Endodermal cell (in vitro differentiated cells): ENCODE measurements around the gene DYNLL1. TPM values are rescaled to one million over a fixed set of nuclear protein-coding genes. Genes with fewer than 3 reads are reported as not detected.

Source experiments
- DNase-seq: peaks from one replicate; pipeline ENCODE4 v3.0.0-alpha.2; 2017
- H3K27ac ChIP-seq: 2 replicates; pipeline ENCODE4 v1.5.1; 2013; ENCODE audit warnings: mild to moderate bottlenecking, low read depth, low read length, moderate library complexity
- H3K27me3 ChIP-seq: 2 replicates; pipeline ENCODE4 v1.6.1; 2013; ENCODE audit warnings: mild to moderate bottlenecking, low read length, moderate library complexity; ENCODE audit not compliant: insufficient read depth, control insufficient read depth, poor library complexity, severe bottlenecking
- H3K36me3 ChIP-seq: 2 replicates; pipeline ENCODE4 v1.7.0; 2013; ENCODE audit warnings: mild to moderate bottlenecking, low read length, moderate library complexity; ENCODE audit not compliant: control insufficient read depth, insufficient read depth
- H3K4me1 ChIP-seq: one replicate; pipeline ENCODE4 v1.7.0; 2013; ENCODE audit warnings: low read length; ENCODE audit not compliant: control insufficient read depth, insufficient read depth
- H3K4me3 ChIP-seq: 2 replicates; pipeline ENCODE4 v1.5.1; 2013; ENCODE audit warnings: mild to moderate bottlenecking, low read length, moderate library complexity
- H3K9ac ChIP-seq: 2 replicates; pipeline ENCODE4 v1.6.1; 2013; ENCODE audit warnings: mild to moderate bottlenecking, low read length, moderate library complexity; ENCODE audit not compliant: poor library complexity, severe bottlenecking; ENCODE audit errors: extremely low read depth
- H3K9me3 ChIP-seq: 2 replicates; pipeline ENCODE4 v1.6.1; 2013; ENCODE audit warnings: mild to moderate bottlenecking, low read length, moderate library complexity; ENCODE audit not compliant: control insufficient read depth
- H3K27ac Mint-ChIP-seq: 2 replicates; pipeline ENCODE4 v1.8.0; 2020; ENCODE audit warnings: mixed read lengths
- H3K27me3 Mint-ChIP-seq: 2 replicates; pipeline ENCODE4 v1.8.0; 2021; ENCODE audit warnings: mild to moderate bottlenecking, mixed read lengths; ENCODE audit not compliant: insufficient read depth
- H3K36me3 Mint-ChIP-seq: 2 replicates; pipeline ENCODE4 v1.8.0; 2020; ENCODE audit warnings: low read depth, mixed read lengths
- H3K4me1 Mint-ChIP-seq: 2 replicates; pipeline ENCODE4 v1.8.0; 2020; ENCODE audit warnings: mixed read lengths
- H3K4me3 Mint-ChIP-seq: 2 replicates; pipeline ENCODE4 v1.8.0; 2020; ENCODE audit warnings: mild to moderate bottlenecking, moderate library complexity, mixed read lengths
- H3K9me3 Mint-ChIP-seq: 2 replicates; pipeline ENCODE4 v1.8.0; 2020; ENCODE audit warnings: mild to moderate bottlenecking, mixed read lengths
- CTCF ChIP-seq: fragments of 200-600 bp; sonication (generic); conservative IDR thresholded peaks from 2 replicates; pipeline ENCODE4 v1.5.0; 2021; ENCODE audit warnings: antibody characterized with exemption, mild to moderate bottlenecking
- WGBS, 2 experiments: methylation state at CpG; one replicate each; pipeline versions ENCODE4 v1.1.5 to v1.1.7; 2013; ENCODE audit warnings: missing lambda C conversion rate in 2 of 2, mixed read lengths in 1 of 2; ENCODE audit not compliant: insufficient coverage in 1 of 2, insufficient read length in 1 of 2; 5-methylcytosine and 5-hydroxymethylcytosine counted together
- total RNA-seq, 2 donors: library from RNA; stranded (reverse); fragmentation: NEBNext Ultra II Directional in 1 of 2; extraction: Animal tissue kit (Norgen Biotek cat#: 25700) in 1 of 2; gene quantifications; 2 replicates in 1 of 2; 3 replicates in 1 of 2; pipeline ENCODE4 v1.2.1, GENCODE V29; 2021

DYNLL1 gene
- total RNA-seq, 2 donors from 2014 or later, result 326 to 424 TPM

GRCh38 chr12:120504587-120504986 lies 8.7 kb downstream of the DYNLL1 start:
- H3K27me3 Mint-ChIP-seq, result no peaks in the 10 kb centered on the region
- Histone ChIP-seq H3K27ac (no peak overlapping the region), H3K36me3 (peaks cover 51% of the 10 kb centered on the region), H3K4me3 (no peak overlapping the region), H3K4me1 (no peaks in the 10 kb centered on the region), H3K27me3 (no peaks in the 10 kb centered on the region), H3K9me3 (no peaks in the 10 kb centered on the region), H3K9ac (no peak overlapping the region)
- H3K9me3 Mint-ChIP-seq, result no peaks in the 10 kb centered on the region
- WGBS, 2 experiments, result 72 to 89% methylated on average over 3 to 4 of the region's 4 CpGs
- TF ChIP-seq CTCF, result no peak
- H3K27ac Mint-ChIP-seq, result no peak overlapping the region
- H3K4me1 Mint-ChIP-seq, result no peaks in the 10 kb centered on the region
- no peak for DNase-seq
- H3K4me3 Mint-ChIP-seq, result no peak overlapping the region
- peaks cover 53% of the 10 kb centered on the region for H3K36me3 Mint-ChIP-seq

- WGBS, 2 experiments, result 94 to 97% methylated on average over 8 of the region's 8 CpGs
- H3K27ac Mint-ChIP-seq, result no peak overlapping the region
- no peak for TF ChIP-seq CTCF
These were observed 12.6 kb downstream of the DYNLL1 start for GRCh38 chr12:120508537-120508936.

GRCh38 chr12:120514002-120514401 lies 18.1 kb downstream of the DYNLL1 start:
- no peak for TF ChIP-seq CTCF
- H3K36me3 Mint-ChIP-seq, result peaks cover 44% of the 10 kb centered on the region
- 92 to 94% methylated on average over 6 to 7 of the region's 7 CpGs for WGBS, 2 experiments

More at GRCh38 chr12:120508537-120508936, 12.6 kb downstream of the DYNLL1 start:
- peaks cover 43% of the 10 kb centered on the region for H3K36me3 Mint-ChIP-seq
- Histone ChIP-seq H3K9ac (no peak overlapping the region), H3K9me3 (no peaks in the 10 kb centered on the region), H3K27ac (no peak overlapping the region), H3K27me3 (no peaks in the 10 kb centered on the region), H3K36me3 (peaks cover 41% of the 10 kb centered on the region), H3K4me3 (no peak overlapping the region), H3K4me1 (no peaks in the 10 kb centered on the region)
- H3K27me3 Mint-ChIP-seq, result no peaks in the 10 kb centered on the region
- H3K9me3 Mint-ChIP-seq, result no peaks in the 10 kb centered on the region
- H3K4me1 Mint-ChIP-seq, result no peaks in the 10 kb centered on the region
- no peak for DNase-seq
- no peak overlapping the region for H3K4me3 Mint-ChIP-seq

More at GRCh38 chr12:120514002-120514401, 18.1 kb downstream of the DYNLL1 start:
- H3K9ac ChIP-seq, result no peak overlapping the region
- DNase-seq, result no peak
- no peak overlapping the region for H3K4me3 ChIP-seq
- Mint-ChIP-seq H3K4me1 (no peaks in the 10 kb centered on the region), H3K27ac (no peak overlapping the region), H3K27me3 (no peaks in the 10 kb centered on the region), H3K9me3 (no peaks in the 10 kb centered on the region), H3K4me3 (no peak overlapping the region)
- H3K27ac ChIP-seq, result no peak overlapping the region
- no peaks in the 10 kb centered on the region for H3K4me1 ChIP-seq
- no peaks in the 10 kb centered on the region for H3K9me3 ChIP-seq
- H3K27me3 ChIP-seq, result no peaks in the 10 kb centered on the region
- H3K36me3 ChIP-seq, result peaks cover 40% of the 10 kb centered on the region
